ENCODE measurements around the gene RNF144A.

- TF ChIP-seq CTCF (IDR thresholded peaks at IDR 0.05; ENCODE audit: low read depth, low read length) (no peak), POLR2A (IDR thresholded peaks at IDR 0.05; ENCODE audit: extremely low read depth, insufficient read length) (no peak), MAX (IDR thresholded peaks at IDR 0.05; ENCODE audit: low read depth, low read length) (no peak), MYC (IDR thresholded peaks at IDR 0.05; ENCODE audit: low read depth, low read length) (no peak)
These were observed 51.3 kb downstream of the RNF144A start for GRCh38 chr2:6968319-6969100.

Measured in NB4 (cell line).